Upper lobe of left lung (tissue), 6 donors: ENCODE measurements around the gene LDB2. TPM values are rescaled to one million over a fixed set of nuclear protein-coding genes. Genes with fewer than 3 reads are reported as not detected.
A peak's percentile ranks its signal among the peaks of the same experiment; 100 is the strongest.

Experiments used
- ATAC-seq, 2 donors: fragments of 200-7000 bp; cut with Tn5 transposase; one replicate each; pipeline ENCODE4 v1.9.1; 2022; ENCODE audit warnings: mild to moderate bottlenecking in 2 of 2, moderate library complexity in 2 of 2; ENCODE audit not compliant: low FRiP score in 2 of 2
- DNase-seq, 2 donors: peaks; one replicate each; pipeline ENCODE4 v3.0.0-alpha.2; 2019 to 2020
- H3K27ac ChIP-seq, 4 donors: fragments of 200-600 bp; sonication (generic); one replicate each; pipeline ENCODE4 v1.5.1; 2016 to 2019
- H3K27me3 ChIP-seq, 4 donors: fragments of 200-600 bp; sonication (generic); one replicate each; pipeline ENCODE4 v1.5.1; 2017 to 2019
- H3K36me3 ChIP-seq, 4 donors: fragments of 200-600 bp; sonication (generic); one replicate each; pipeline ENCODE4 v1.5.1; 2016 to 2019
- H3K4me1 ChIP-seq, 4 donors: fragments of 200-600 bp; sonication (generic); one replicate each; pipeline ENCODE4 v1.5.1; 2018 to 2019
- H3K4me3 ChIP-seq, 4 donors: fragments of 200-600 bp; sonication (generic); one replicate each; pipeline ENCODE4 v1.5.1; 2017 to 2019; ENCODE audit warnings: mild to moderate bottlenecking in 2 of 4, moderate library complexity in 1 of 4
- H3K9me3 ChIP-seq, 4 donors: fragments of 200-600 bp; sonication (generic); one replicate each; pipeline ENCODE4 v1.5.1; 2018 to 2019
- EP300 ChIP-seq, 4 donors: sonication (generic); formaldehyde crosslinking; IDR thresholded peaks; one replicate each; pipeline ENCODE4 v1.5.1; 2017; ENCODE audit warnings: antibody characterized with exemption in 4 of 4, control low read depth in 2 of 4
- POLR2A ChIP-seq, 4 donors: fragments of 450-650 bp; IDR thresholded peaks; one replicate each; pipeline ENCODE4 v1.5.1; 2016 to 2017; ENCODE audit warnings: antibody characterized with exemption in 4 of 4, mild to moderate bottlenecking in 2 of 4
- POLR2AphosphoS5 ChIP-seq, 2 donors: sonication (generic); formaldehyde crosslinking; IDR thresholded peaks; one replicate each; pipeline ENCODE4 v1.5.1; 2017; ENCODE audit warnings: antibody characterized with exemption in 2 of 2
- WGBS, 2 donors: methylation state at CpG; one replicate each; pipeline ENCODE4 v1.1.5; 2017 to 2018; 5-methylcytosine and 5-hydroxymethylcytosine counted together
- total RNA-seq, 6 donors: library from RNA; depleted of rRNA in 4 of 6; stranded (reverse); fragments of >200 nt in 4 of 6; gene quantifications; one replicate each; pipeline versions ENCODE4 v1.1.0 to v1.2.1, GENCODE V29; 2016 to 2021
- TF ChIP-seq, protein P1 (sequence below), 6 experiments: fragments of 450-650 bp in 4 of 6; fragments of 200-600 bp in 2 of 6; sonication (generic) in 2 of 6; IDR thresholded peaks; one replicate each; pipeline ENCODE4 v1.5.1; 2016 to 2019; ENCODE audit warnings: antibody characterized with exemption in 6 of 6
- donor health status: DM: no; HTN: no; CAD: no; lungs with moderate emphysema.
- donor health status: DM: no; HTN: yes; CAD: no; lungs with severe emphysema.

The LDB2 gene
- total RNA-seq, 6 donors from 2014 or later: 34.6 to 94.4 (median 45.9) TPM

GRCh38 chr4:16788868-16789267, 109.6 kb downstream of the LDB2 start:
- 77 to 80% methylated on average over 3 of the region's 3 CpGs for WGBS, 2 donors
- Histone ChIP-seq H3K4me3 (no peak overlapping the region), H3K36me3 (no peaks in the 10 kb centered on the region), H3K27ac (no peak overlapping the region), H3K9me3 (no peaks in the 10 kb centered on the region), H3K27me3 (no peaks in the 10 kb centered on the region), H3K4me1 (peaks cover 0 to 4% (median 1%) of the 10 kb centered on the region in 4 donors)
- DNase-seq: no peak
- TF ChIP-seq, protein P1, sequence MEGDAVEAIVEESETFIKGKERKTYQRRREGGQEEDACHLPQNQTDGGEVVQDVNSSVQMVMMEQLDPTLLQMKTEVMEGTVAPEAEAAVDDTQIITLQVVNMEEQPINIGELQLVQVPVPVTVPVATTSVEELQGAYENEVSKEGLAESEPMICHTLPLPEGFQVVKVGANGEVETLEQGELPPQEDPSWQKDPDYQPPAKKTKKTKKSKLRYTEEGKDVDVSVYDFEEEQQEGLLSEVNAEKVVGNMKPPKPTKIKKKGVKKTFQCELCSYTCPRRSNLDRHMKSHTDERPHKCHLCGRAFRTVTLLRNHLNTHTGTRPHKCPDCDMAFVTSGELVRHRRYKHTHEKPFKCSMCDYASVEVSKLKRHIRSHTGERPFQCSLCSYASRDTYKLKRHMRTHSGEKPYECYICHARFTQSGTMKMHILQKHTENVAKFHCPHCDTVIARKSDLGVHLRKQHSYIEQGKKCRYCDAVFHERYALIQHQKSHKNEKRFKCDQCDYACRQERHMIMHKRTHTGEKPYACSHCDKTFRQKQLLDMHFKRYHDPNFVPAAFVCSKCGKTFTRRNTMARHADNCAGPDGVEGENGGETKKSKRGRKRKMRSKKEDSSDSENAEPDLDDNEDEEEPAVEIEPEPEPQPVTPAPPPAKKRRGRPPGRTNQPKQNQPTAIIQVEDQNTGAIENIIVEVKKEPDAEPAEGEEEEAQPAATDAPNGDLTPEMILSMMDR (IDR thresholded peaks at IDR 0.05): no peak
- no peak for TF ChIP-seq POLR2AphosphoS5 (IDR thresholded peaks at IDR 0.05)
- TF ChIP-seq POLR2A (IDR thresholded peaks at IDR 0.05): no peak
- no peak for TF ChIP-seq EP300 (IDR thresholded peaks at IDR 0.05)
- no peak for ATAC-seq

DNA sequence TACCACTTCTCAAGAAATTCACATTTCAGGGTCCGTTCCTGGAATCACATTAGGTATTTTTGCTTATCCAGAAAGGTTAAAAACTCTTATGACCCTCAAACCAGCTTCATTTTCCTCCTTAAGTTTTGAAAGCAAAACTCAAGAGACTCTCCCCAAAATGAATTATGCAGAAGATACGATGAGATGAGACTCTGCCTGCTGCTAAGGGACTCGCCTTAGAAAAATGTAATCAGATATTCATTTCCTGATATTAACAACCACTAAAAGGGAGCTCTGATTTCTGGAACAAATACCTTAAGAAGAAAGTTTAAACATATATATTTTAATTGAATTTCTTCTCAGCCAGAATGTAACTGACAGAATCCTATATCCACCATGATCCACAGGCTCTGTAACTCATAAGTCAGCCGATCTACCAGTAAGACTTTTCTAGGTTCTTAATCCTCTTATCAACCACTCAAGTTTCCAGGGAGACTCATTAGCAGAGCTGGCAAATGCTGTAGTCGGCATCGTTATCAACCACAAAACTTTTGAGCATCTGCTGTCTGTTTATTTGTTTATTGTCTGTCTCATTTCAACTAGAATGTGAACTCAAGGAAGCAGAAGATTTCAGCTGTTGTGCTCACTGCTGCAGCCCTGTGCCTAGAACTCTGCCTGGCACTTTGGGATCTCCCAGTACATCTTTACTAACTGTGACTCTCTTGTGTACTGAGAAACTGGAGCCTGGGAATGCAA, 112.5 kb downstream of the LDB2 start:
- ATAC-seq (no peak), DNase-seq (no peak)
- Histone ChIP-seq H3K4me3 (no peak overlapping the region), H3K4me1 (peaks cover 0 to 12% (median 7%) of the 10 kb centered on the region in 4 donors), H3K9me3 (no peaks in the 10 kb centered on the region), H3K36me3 (peaks cover 0 to 2% (median 0%) of the 10 kb centered on the region in 4 donors), H3K27ac (peak overlapping the region in 1 of 4 donors; percentile 21), H3K27me3 (no peaks in the 10 kb centered on the region)
- 49 to 56% methylated on average over 6 of the region's 6 CpGs for WGBS, 2 donors
- no peak for TF ChIP-seq POLR2A (IDR thresholded peaks at IDR 0.05)
- no peak for TF ChIP-seq EP300 (IDR thresholded peaks at IDR 0.05)
- TF ChIP-seq POLR2AphosphoS5 (IDR thresholded peaks at IDR 0.05): no peak
- TF ChIP-seq, protein P1 (IDR thresholded peaks at IDR 0.05): no peak

GRCh38 chr4:16783119-16783518, 115.3 kb downstream of the LDB2 start:
- 56 to 64% methylated on average over 4 of the region's 4 CpGs for WGBS, 2 donors
- H3K27ac ChIP-seq: peak overlapping the region in 3 of 4 donors; percentile 11 to 70 (median 30)
- no peaks in the 10 kb centered on the region for H3K27me3 ChIP-seq
- DNase-seq (no peak), ATAC-seq (no peak)
- H3K36me3 ChIP-seq: peaks cover 0 to 6% (median 0%) of the 10 kb centered on the region in 4 donors
- no peak overlapping the region for H3K4me3 ChIP-seq
- H3K9me3 ChIP-seq: no peaks in the 10 kb centered on the region
- H3K4me1 ChIP-seq: peaks cover 0 to 9% (median 7%) of the 10 kb centered on the region in 4 donors
- TF ChIP-seq EP300 (IDR thresholded peaks at IDR 0.05): peak in 2 of 4 donors; percentile 53 to 69
- TF ChIP-seq POLR2AphosphoS5 (IDR thresholded peaks at IDR 0.05): peak; percentile 47 to 57
- TF ChIP-seq, protein P1 (IDR thresholded peaks at IDR 0.05): no peak
- TF ChIP-seq POLR2A (IDR thresholded peaks at IDR 0.05): no peak

DNA sequence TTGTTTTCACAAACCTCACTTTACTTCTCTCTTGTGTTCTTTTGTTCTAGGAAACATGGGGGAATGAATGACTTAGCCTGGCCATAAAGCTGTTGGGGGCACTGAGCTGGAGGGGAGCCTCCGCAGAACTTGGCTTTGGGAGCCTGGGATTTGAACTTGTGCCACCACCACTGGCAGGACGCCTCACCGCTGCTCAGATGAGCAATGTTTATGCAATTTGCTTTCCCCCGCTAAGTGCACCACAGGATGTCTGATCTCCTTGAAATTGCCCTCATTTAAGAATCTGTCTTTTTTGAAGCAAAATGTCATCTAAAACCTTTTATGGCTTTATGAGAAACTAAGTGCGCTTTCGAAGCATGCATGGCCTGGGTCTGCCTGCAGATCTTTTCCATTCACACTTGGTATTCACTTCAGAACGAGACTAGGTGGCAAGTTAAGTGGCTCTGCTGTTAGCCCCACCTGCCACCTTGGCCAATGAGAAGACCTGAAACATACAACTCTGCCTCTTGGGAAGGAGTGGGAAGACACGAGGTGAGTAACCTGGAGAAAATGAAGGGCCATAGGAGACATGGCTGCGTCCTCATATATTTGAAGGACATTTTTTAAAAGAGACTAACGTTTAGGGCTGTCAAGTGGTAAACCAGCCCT, 119.3 kb downstream of the LDB2 start:
- no peak for ATAC-seq
- DNase-seq: no peak
- Histone ChIP-seq H3K27me3 (no peaks in the 10 kb centered on the region), H3K9me3 (no peaks in the 10 kb centered on the region), H3K4me1 (peaks cover 0 to 13% (median 7%) of the 10 kb centered on the region in 4 donors), H3K36me3 (peaks cover 0 to 16% (median 0%) of the 10 kb centered on the region in 4 donors), H3K27ac (peak overlapping the region in 1 of 4 donors; percentile 22), H3K4me3 (no peak overlapping the region)
- 78 to 79% methylated on average over 10 of the region's 10 CpGs for WGBS, 2 donors
- TF ChIP-seq POLR2A (IDR thresholded peaks at IDR 0.05): no peak
- no peak for TF ChIP-seq EP300 (IDR thresholded peaks at IDR 0.05)

GRCh38 chr4:16777726-16778125, 120.7 kb downstream of the LDB2 start:
- no peak for ATAC-seq
- DNase-seq: no peak
- Histone ChIP-seq H3K4me1 (peaks cover 0 to 7% (median 0%) of the 10 kb centered on the region in 4 donors), H3K4me3 (no peak overlapping the region), H3K27me3 (no peaks in the 10 kb centered on the region), H3K27ac (no peak overlapping the region), H3K36me3 (peaks cover 0 to 16% (median 0%) of the 10 kb centered on the region in 4 donors), H3K9me3 (no peaks in the 10 kb centered on the region)
- no peak for TF ChIP-seq POLR2AphosphoS5 (IDR thresholded peaks at IDR 0.05)
- TF ChIP-seq POLR2A (IDR thresholded peaks at IDR 0.05): no peak
- TF ChIP-seq, protein P1 (IDR thresholded peaks at IDR 0.05): no peak
- TF ChIP-seq EP300 (IDR thresholded peaks at IDR 0.05): no peak
- 63 to 64% methylated on average over 3 of the region's 3 CpGs for WGBS, 2 donors
